ENCODE results near the gene DYNLL2. TPM values are rescaled to one million over a fixed set of nuclear protein-coding genes. Genes with fewer than 3 reads are reported as not detected.
"Not testable (repeated sequence)": the region's sequence is repeated elsewhere in the genome, so short reads cannot be mapped to it uniquely, and the experiment has no call there.

Gene DYNLL2
- total and polyA plus RNA-seq, 3 experiments from 2014 or later = 1.4 to 41.0 (median 40.3) TPM

DNA sequence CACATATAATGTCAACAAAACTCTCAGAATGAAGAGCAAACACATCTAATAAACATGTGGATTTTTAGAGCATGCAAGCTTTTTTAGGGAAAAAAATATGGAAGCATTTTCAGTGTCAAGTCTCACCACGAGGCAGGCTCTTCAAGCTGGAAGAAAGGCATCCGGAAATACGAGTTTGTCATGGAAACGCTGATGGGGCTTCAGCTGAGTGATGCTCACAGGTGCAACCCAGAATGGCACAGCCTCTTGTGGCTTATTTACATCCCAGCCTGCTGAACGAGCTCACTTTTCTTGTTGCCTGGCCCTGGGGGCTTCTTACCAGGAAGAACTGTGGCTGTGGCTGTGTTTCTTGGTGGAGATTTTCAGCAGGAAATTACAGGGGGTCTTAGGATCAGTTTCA is 24.1 kb upstream of the DYNLL2 start:
- POLR2A ChIA-PET = no interaction called here
- H3K36me3 Mint-ChIP-seq = peaks cover 0 to 2% (median 0%) of the 10 kb centered on the region in 3 donors

DNA sequence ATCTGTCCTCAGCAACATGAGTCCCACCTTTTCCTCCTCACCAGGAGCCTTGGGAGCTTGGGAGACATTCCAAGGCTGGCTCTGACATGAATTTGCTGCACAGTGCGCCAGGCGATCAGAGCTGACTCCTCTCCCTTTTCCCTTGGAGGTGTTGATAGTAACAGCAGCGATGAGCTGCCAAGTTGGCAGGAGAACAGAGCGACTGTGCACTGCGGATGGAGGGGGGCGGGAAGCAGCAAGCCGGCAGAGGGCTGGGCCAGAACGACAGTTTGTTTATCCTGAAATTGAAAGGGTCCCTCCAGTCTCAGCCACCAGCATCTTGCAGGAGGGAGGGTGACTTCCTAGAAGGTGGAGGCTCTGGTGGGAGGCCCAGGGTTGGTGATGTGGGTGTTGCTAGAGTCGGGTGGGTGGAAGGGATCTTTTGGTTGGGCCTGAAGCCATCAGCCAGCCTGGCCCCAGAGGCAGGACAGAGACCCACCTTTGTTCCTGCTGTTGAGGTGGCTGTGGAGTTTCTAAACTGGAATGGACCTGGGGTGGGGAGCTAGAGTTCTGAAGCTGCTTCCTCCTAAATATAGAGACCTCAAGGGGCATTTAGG is 22.5 kb upstream of the DYNLL2 start:
- no peak for DNase-seq
- POLR2A ChIA-PET = no interaction called here

More for the DNA sequence above, 24.1 kb upstream of the DYNLL2 start:
- no peaks in the 10 kb centered on the region for H3K9me3 ChIP-seq (ENCODE audit: low read length)
- H3K27me3 Mint-ChIP-seq = peaks cover 3 to 4% of the 10 kb centered on the region in 2 donors
- H3K4me1 Mint-ChIP-seq = no peaks in the 10 kb centered on the region
- DNase-seq = no peak
- H3K27me3 ChIP-seq (ENCODE audit: insufficient read depth, low read length, poor library complexity, severe bottlenecking) = no peaks in the 10 kb centered on the region
- H3K4me1 ChIP-seq (ENCODE audit: insufficient read depth, low read length) = no peaks in the 10 kb centered on the region
- no peak overlapping the region for H3K4me3 Mint-ChIP-seq
- H3K9me3 Mint-ChIP-seq = no peaks in the 10 kb centered on the region
- CTCF ChIA-PET = no interaction called here
- H3K27ac Mint-ChIP-seq = peak overlapping the region in 1 of 8 donors; percentile 53
- H3K4me3 ChIP-seq (ENCODE audit: low read length) = no peak overlapping the region
- no peaks in the 10 kb centered on the region for H3K36me3 ChIP-seq (ENCODE audit: insufficient read depth, low read length)
- no peak overlapping the region for H3K27ac ChIP-seq (ENCODE audit: low read depth, low read length)

DNA sequence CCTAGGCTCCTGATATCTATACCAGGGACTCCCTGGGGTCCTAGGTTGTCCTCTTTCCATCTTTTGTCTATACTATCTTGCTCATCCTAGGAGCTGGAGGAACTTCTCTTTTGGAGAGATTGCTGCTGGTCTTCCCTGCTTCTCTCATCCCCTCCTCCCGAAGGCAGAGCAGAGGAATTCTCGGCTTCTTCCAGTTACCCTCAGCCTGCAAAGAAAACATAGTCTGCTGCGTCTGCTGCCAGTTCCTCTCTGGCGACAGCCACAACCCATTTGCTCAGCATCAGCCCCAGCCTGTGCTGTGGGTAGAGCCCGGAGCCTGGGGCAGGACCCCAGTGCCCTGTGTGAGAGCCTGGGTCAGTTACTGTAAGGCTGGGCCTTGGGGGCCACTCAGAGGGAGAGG is 21.5 kb upstream of the DYNLL2 start:
- H3K9me3 Mint-ChIP-seq = no peaks in the 10 kb centered on the region
- H3K36me3 Mint-ChIP-seq = no peaks in the 10 kb centered on the region
- no peaks in the 10 kb centered on the region for H3K4me1 Mint-ChIP-seq
- no peaks in the 10 kb centered on the region for H3K9me3 ChIP-seq (ENCODE audit: low read length)
- H3K4me3 Mint-ChIP-seq = no peak overlapping the region
- DNase-seq = no peak
- no peak overlapping the region for H3K4me3 ChIP-seq (ENCODE audit: low read length)
- no peaks in the 10 kb centered on the region for H3K36me3 ChIP-seq (ENCODE audit: insufficient read depth, low read length)
- H3K27me3 Mint-ChIP-seq = peaks cover 3 to 7% of the 10 kb centered on the region in 2 donors
- H3K27ac Mint-ChIP-seq = peak overlapping the region in 1 of 8 donors; percentile 77
- CTCF ChIA-PET = interaction anchor here (1.9 kb wide), 1 partner anchor 188 kb away, joined by 4 read pairs; no protein-coding TSS in a partner anchor
- no peak overlapping the region for H3K27ac ChIP-seq (ENCODE audit: low read depth, low read length)
- no peaks in the 10 kb centered on the region for H3K27me3 ChIP-seq (ENCODE audit: insufficient read depth, low read length, poor library complexity, severe bottlenecking)
- POLR2A ChIA-PET = no interaction called here
- H3K4me1 ChIP-seq (ENCODE audit: insufficient read depth, low read length) = no peaks in the 10 kb centered on the region

More for the DNA sequence above, 22.5 kb upstream of the DYNLL2 start:
- H3K4me3 ChIP-seq (ENCODE audit: low read length) = no peak overlapping the region
- Mint-ChIP-seq H3K36me3 (peaks cover 0 to 2% (median 0%) of the 10 kb centered on the region in 3 donors), H3K27me3 (peaks cover 3 to 7% of the 10 kb centered on the region in 2 donors), H3K27ac (no peak overlapping the region), H3K4me3 (no peak overlapping the region), H3K9me3 (no peaks in the 10 kb centered on the region), H3K4me1 (no peaks in the 10 kb centered on the region)
- CTCF ChIA-PET = interaction anchor here (1.9 kb wide), 1 partner anchor 189 kb away, joined by 4 read pairs; no protein-coding TSS in a partner anchor
- no peaks in the 10 kb centered on the region for H3K9me3 ChIP-seq (ENCODE audit: low read length)
- H3K27me3 ChIP-seq (ENCODE audit: insufficient read depth, low read length, poor library complexity, severe bottlenecking) = no peaks in the 10 kb centered on the region
- no peak overlapping the region for H3K27ac ChIP-seq (ENCODE audit: low read depth, low read length)
- no peaks in the 10 kb centered on the region for H3K36me3 ChIP-seq (ENCODE audit: insufficient read depth, low read length)
- H3K4me1 ChIP-seq (ENCODE audit: insufficient read depth, low read length) = no peaks in the 10 kb centered on the region

DNA sequence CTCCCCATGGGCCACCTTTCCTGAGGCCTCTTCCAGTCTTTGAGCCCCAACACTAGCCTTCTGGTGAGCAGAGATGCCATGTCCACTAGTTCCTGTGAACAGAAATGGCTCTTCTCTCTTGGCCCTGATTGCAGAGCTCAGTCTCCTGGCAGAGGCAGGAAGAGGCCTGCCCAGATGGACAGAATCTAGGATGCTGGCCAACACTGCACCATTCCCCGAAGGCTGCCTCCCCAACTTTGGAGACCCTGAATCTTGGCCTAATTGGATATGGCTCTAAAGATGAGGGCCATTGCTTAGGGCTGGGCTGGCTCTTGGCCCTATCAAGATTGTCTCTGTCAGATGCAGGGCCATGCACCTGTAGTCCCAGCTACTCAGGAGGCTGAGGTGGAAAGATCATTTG is 18.0 kb upstream of the DYNLL2 start:
- Histone ChIP-seq H3K9me3 (ENCODE audit: low read length) (no peaks in the 10 kb centered on the region), H3K4me3 (ENCODE audit: low read length) (no peak overlapping the region), H3K36me3 (ENCODE audit: insufficient read depth, low read length) (no peaks in the 10 kb centered on the region), H3K27ac (ENCODE audit: low read depth, low read length) (no peak overlapping the region), H3K27me3 (ENCODE audit: insufficient read depth, low read length, poor library complexity, severe bottlenecking) (no peaks in the 10 kb centered on the region), H3K4me1 (ENCODE audit: insufficient read depth, low read length) (no peaks in the 10 kb centered on the region)
- no peaks in the 10 kb centered on the region for H3K4me1 Mint-ChIP-seq
- no peaks in the 10 kb centered on the region for H3K9me3 Mint-ChIP-seq
- peak overlapping the region in 1 of 8 donors; percentile 89 for H3K27ac Mint-ChIP-seq
- CTCF ChIA-PET = no interaction called here
- no peak overlapping the region for H3K4me3 Mint-ChIP-seq
- peaks cover 7 to 10% of the 10 kb centered on the region in 2 donors for H3K27me3 Mint-ChIP-seq
- POLR2A ChIA-PET = no interaction called here
- DNase-seq = no peak
- no peaks in the 10 kb centered on the region for H3K36me3 Mint-ChIP-seq

DNA sequence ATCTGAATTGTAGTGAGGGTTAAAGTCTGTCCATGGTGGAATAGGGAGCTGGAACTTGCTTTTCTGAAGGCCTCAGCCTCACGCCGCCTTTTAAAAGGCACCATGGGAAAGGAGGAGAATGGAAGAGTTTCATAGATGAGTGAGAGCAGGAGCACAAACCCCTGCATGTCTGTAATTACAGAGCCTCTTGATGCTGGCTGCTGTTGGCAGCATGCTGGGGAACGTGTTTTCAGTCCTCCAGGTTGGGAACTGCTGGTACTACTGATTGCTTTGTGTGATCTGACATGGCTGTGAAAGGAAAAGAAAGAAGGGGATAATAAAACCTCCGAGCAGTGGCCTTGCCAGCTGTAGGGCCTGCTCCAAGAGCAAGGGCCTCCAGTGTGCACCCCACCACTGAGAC is 16.8 kb upstream of the DYNLL2 start:
- no peak overlapping the region for H3K4me3 ChIP-seq (ENCODE audit: low read length)
- H3K27ac ChIP-seq (ENCODE audit: low read depth, low read length) = no peak overlapping the region
- Mint-ChIP-seq H3K9me3 (no peaks in the 10 kb centered on the region), H3K4me3 (no peak overlapping the region), H3K27ac (no peak overlapping the region), H3K36me3 (no peaks in the 10 kb centered on the region), H3K27me3 (peaks cover 7 to 21% of the 10 kb centered on the region in 2 donors), H3K4me1 (no peaks in the 10 kb centered on the region)
- H3K9me3 ChIP-seq (ENCODE audit: low read length) = no peaks in the 10 kb centered on the region
- ChIA-PET POLR2A (no interaction called here), CTCF (no interaction called here)
- DNase-seq = no peak
- H3K36me3 ChIP-seq (ENCODE audit: insufficient read depth, low read length) = no peaks in the 10 kb centered on the region
- H3K4me1 ChIP-seq (ENCODE audit: insufficient read depth, low read length) = no peaks in the 10 kb centered on the region
- H3K27me3 ChIP-seq (ENCODE audit: insufficient read depth, low read length, poor library complexity, severe bottlenecking) = no peaks in the 10 kb centered on the region

DNA sequence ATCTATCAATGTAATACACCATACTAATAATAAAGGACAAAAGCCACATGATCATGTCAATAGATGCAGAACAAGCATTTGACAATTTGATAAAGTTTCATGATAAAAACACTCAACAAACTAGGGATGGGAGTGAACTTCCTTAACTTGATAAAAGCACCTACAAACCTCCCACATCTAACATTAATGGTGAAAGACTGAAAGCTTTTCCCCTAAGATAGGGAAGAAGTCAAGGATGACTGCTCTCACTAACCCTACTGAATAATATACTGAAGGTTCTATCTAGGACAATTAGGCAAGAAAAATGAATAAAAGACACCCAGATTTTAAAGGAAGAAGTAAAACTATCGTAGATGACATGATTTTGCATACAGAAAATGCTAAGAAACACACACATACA is 10.4 kb upstream of the DYNLL2 start:
- H3K27ac Mint-ChIP-seq = no peak overlapping the region
- ChIA-PET POLR2A (no interaction called here), CTCF (no interaction called here)
- peaks cover 4 to 33% of the 10 kb centered on the region in 2 donors for H3K27me3 Mint-ChIP-seq
- no peak for DNase-seq
- peaks cover 0 to 2% (median 0%) of the 10 kb centered on the region in 3 donors for H3K36me3 Mint-ChIP-seq
- Histone ChIP-seq H3K4me1 (ENCODE audit: insufficient read depth, low read length) (no peaks in the 10 kb centered on the region), H3K27ac (ENCODE audit: low read depth, low read length) (no peak overlapping the region), H3K9me3 (ENCODE audit: low read length) (no peaks in the 10 kb centered on the region), H3K4me3 (ENCODE audit: low read length) (no peak overlapping the region), H3K36me3 (ENCODE audit: insufficient read depth, low read length) (no peaks in the 10 kb centered on the region), H3K27me3 (ENCODE audit: insufficient read depth, low read length, poor library complexity, severe bottlenecking) (no peaks in the 10 kb centered on the region)
- no peaks in the 10 kb centered on the region for H3K4me1 Mint-ChIP-seq
- H3K4me3 Mint-ChIP-seq = no peak overlapping the region
- no peaks in the 10 kb centered on the region for H3K9me3 Mint-ChIP-seq

DNA sequence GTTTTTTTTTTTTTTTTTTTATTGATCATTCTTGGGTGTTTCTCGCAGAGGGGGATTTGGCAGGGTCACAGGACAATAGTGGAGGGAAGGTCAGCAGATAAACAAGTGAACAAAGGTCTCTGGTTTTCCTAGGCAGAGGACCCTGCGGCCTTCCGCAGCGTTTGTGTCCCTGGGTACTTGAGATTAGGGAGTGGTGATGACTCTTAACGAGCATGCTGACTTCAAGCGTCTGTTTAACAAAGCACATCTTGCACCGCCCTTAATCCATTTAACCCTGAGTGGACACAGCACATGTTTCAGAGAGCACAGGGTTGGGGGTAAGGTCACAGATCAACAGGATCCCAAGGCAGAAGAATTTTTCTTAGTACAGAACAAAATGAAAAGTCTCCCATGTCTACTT is 10.0 kb upstream of the DYNLL2 start:
- H3K4me1 Mint-ChIP-seq; H3K27ac Mint-ChIP-seq; POLR2A ChIA-PET; H3K4me3 Mint-ChIP-seq; H3K27me3 ChIP-seq (ENCODE audit: insufficient read depth, low read length, poor library complexity, severe bottlenecking); H3K9me3 Mint-ChIP-seq; CTCF ChIA-PET; H3K36me3 ChIP-seq (ENCODE audit: insufficient read depth, low read length); H3K4me3 ChIP-seq (ENCODE audit: low read length); H3K9me3 ChIP-seq (ENCODE audit: low read length); DNase-seq; H3K27ac ChIP-seq (ENCODE audit: low read depth, low read length); H3K4me1 ChIP-seq (ENCODE audit: insufficient read depth, low read length); H3K36me3 Mint-ChIP-seq: not testable (repeated sequence)
- peaks cover 3 to 33% of the 10 kb centered on the region in 2 donors for H3K27me3 Mint-ChIP-seq

DNA sequence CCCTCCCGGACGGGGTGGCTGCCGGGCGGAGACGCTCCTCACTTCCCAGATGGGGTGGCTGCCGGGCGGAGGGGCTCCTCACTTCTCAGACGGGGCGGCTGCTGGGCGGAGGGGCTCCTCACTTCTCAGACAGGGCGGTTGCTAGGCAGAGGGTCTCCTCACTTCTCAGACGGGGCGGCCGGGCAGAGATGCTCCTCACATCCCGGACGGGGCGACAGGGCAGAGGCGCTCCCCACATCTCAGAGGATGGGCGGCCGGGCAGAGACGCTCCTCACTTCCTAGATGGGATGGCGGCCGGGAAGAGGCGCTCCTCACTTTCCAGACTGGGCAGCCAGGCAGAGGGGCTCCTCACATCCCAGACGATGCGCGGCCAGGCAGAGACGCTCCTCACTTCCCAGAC is 8.8 kb upstream of the DYNLL2 start:
- DNase-seq; H3K4me1 ChIP-seq (ENCODE audit: insufficient read depth, low read length); POLR2A ChIA-PET; H3K36me3 ChIP-seq (ENCODE audit: insufficient read depth, low read length); H3K9me3 ChIP-seq (ENCODE audit: low read length); H3K27ac ChIP-seq (ENCODE audit: low read depth, low read length); H3K4me3 ChIP-seq (ENCODE audit: low read length); H3K27ac Mint-ChIP-seq; H3K36me3 Mint-ChIP-seq; H3K9me3 Mint-ChIP-seq; H3K27me3 ChIP-seq (ENCODE audit: insufficient read depth, low read length, poor library complexity, severe bottlenecking); H3K4me1 Mint-ChIP-seq; H3K4me3 Mint-ChIP-seq; CTCF ChIA-PET: not testable (repeated sequence)
- H3K27me3 Mint-ChIP-seq = peaks cover 2 to 34% of the 10 kb centered on the region in 2 donors
